Memory B cell (primary cell): ENCODE results near the gene LY6G5B.
"Not testable (repeated sequence)": the region's sequence is repeated elsewhere in the genome, so short reads cannot be mapped to it uniquely, and the experiment has no call there.

Experiments
- ATAC-seq: fragments of 150-1000 bp; cut with Tn5 transposase; 2 replicates; pipeline ENCODE4 v1.10.0; 2021; ENCODE audit warnings: low read depth, mild to moderate bottlenecking, moderate library complexity
- DNase-seq, 2 donors: peaks; one replicate each; pipeline ENCODE4 v3.0.0; 2022; ENCODE audit warnings: low spot score in 2 of 2
- H3K27ac Mint-ChIP-seq: one replicate; pipeline ENCODE4 v1.8.0; 2022; ENCODE audit warnings: mild to moderate bottlenecking, moderate library complexity, mixed read lengths
- H3K27me3 Mint-ChIP-seq: one replicate; pipeline ENCODE4 v1.8.0; 2022; ENCODE audit warnings: mixed read lengths
- H3K36me3 Mint-ChIP-seq: one replicate; pipeline ENCODE4 v1.8.0; 2022; ENCODE audit warnings: mild to moderate bottlenecking, mixed read lengths
- H3K4me1 Mint-ChIP-seq: one replicate; pipeline ENCODE4 v1.8.0; 2022; ENCODE audit warnings: mixed read lengths
- H3K4me3 Mint-ChIP-seq: one replicate; pipeline ENCODE4 v1.8.0; 2022; ENCODE audit warnings: mild to moderate bottlenecking, moderate library complexity, mixed read lengths
- H3K9me3 Mint-ChIP-seq: one replicate; pipeline ENCODE4 v1.8.0; 2022; ENCODE audit warnings: mixed read lengths

LY6G5B gene

GRCh38 chr6:31702819-31703716 lies 33.3 kb downstream of the LY6G5B start, which contains the start of gene ABHD16A:
Gene ABHD16A (minus strand): TSS chr6:31703324. CDS start chr6:31703281, 43 bp downstream.
- H3K4me3 Mint-ChIP-seq = peak within 1 kb of the TSS; percentile 99
- DNase-seq = peak; percentile 93 to 95
- ATAC-seq = peak; percentile 95
- H3K9me3 Mint-ChIP-seq = no peaks in the 10 kb centered on the region
- no peaks in the 10 kb centered on the region for H3K27me3 Mint-ChIP-seq
- no peaks in the 10 kb centered on the region for H3K36me3 Mint-ChIP-seq
- H3K27ac Mint-ChIP-seq = peak within 1 kb of the TSS; percentile 97
- H3K4me1 Mint-ChIP-seq = peaks cover 17% of the 10 kb centered on the region

- H3K36me3 Mint-ChIP-seq = no peaks in the 10 kb centered on the region
- no peaks in the 10 kb centered on the region for H3K27me3 Mint-ChIP-seq
- H3K4me3 Mint-ChIP-seq = no peak overlapping the region
- H3K27ac Mint-ChIP-seq = no peak overlapping the region
- no peaks in the 10 kb centered on the region for H3K9me3 Mint-ChIP-seq
- ATAC-seq = no peak
- no peak for DNase-seq
- peaks cover 22% of the 10 kb centered on the region for H3K4me1 Mint-ChIP-seq
Observed at GRCh38 chr6:31705931-31706330, 36.2 kb downstream of the LY6G5B start.

GRCh38 chr6:31706599-31706998 lies 36.8 kb downstream of the LY6G5B start, which contains the start of gene LY6G6F:
Gene LY6G6F (plus strand): TSS chr6:31706866. CDS start chr6:31706907, 41 bp downstream.
- Mint-ChIP-seq H3K27ac (no peak within 1 kb of the TSS), H3K36me3 (no peaks in the 10 kb centered on the region), H3K4me1 (peaks cover 19% of the 10 kb centered on the region), H3K9me3 (no peaks in the 10 kb centered on the region), H3K4me3 (no peak within 1 kb of the TSS), H3K27me3 (no peaks in the 10 kb centered on the region)
- ATAC-seq (no peak), DNase-seq (no peak)

- H3K9me3 Mint-ChIP-seq = no peaks in the 10 kb centered on the region
- DNase-seq (no peak), ATAC-seq (no peak)
- H3K4me3 Mint-ChIP-seq = no peak overlapping the region
- H3K27ac Mint-ChIP-seq = no peak overlapping the region
- H3K4me1 Mint-ChIP-seq = peaks cover 14% of the 10 kb centered on the region
- H3K36me3 Mint-ChIP-seq = no peaks in the 10 kb centered on the region
- no peaks in the 10 kb centered on the region for H3K27me3 Mint-ChIP-seq
Observed at GRCh38 chr6:31707701-31708100, 37.9 kb downstream of the LY6G5B start.

GRCh38 chr6:31708224-31708623 lies 38.4 kb downstream of the LY6G5B start:
- H3K36me3 Mint-ChIP-seq = no peaks in the 10 kb centered on the region
- ATAC-seq (no peak), DNase-seq (no peak)
- no peak overlapping the region for H3K4me3 Mint-ChIP-seq
- no peak overlapping the region for H3K27ac Mint-ChIP-seq
- no peaks in the 10 kb centered on the region for H3K27me3 Mint-ChIP-seq
- H3K4me1 Mint-ChIP-seq = peaks cover 14% of the 10 kb centered on the region
- no peaks in the 10 kb centered on the region for H3K9me3 Mint-ChIP-seq

GRCh38 chr6:31709157-31709556 lies 39.4 kb downstream of the LY6G5B start:
- ATAC-seq, H3K27me3 Mint-ChIP-seq, H3K9me3 Mint-ChIP-seq, H3K4me3 Mint-ChIP-seq, DNase-seq, H3K36me3 Mint-ChIP-seq, H3K27ac Mint-ChIP-seq: not testable (repeated sequence)
- peaks cover 12% of the 10 kb centered on the region for H3K4me1 Mint-ChIP-seq

GRCh38 chr6:31710523-31711219 lies 40.9 kb downstream of the LY6G5B start:
- no peak for ATAC-seq
- peak overlapping the region; percentile 52 for H3K4me3 Mint-ChIP-seq
- H3K36me3 Mint-ChIP-seq = no peaks in the 10 kb centered on the region
- no peaks in the 10 kb centered on the region for H3K27me3 Mint-ChIP-seq
- no peak overlapping the region for H3K27ac Mint-ChIP-seq
- no peak for DNase-seq
- H3K9me3 Mint-ChIP-seq = no peaks in the 10 kb centered on the region
- peaks cover 12% of the 10 kb centered on the region for H3K4me1 Mint-ChIP-seq

- no peak overlapping the region for H3K27ac Mint-ChIP-seq
Observed at GRCh38 chr6:31711233-31711632, 41.5 kb downstream of the LY6G5B start.

GRCh38 chr6:31712296-31712695 lies 42.5 kb downstream of the LY6G5B start:
- Mint-ChIP-seq H3K27me3 (no peaks in the 10 kb centered on the region), H3K4me1 (peaks cover 12% of the 10 kb centered on the region), H3K4me3 (no peak overlapping the region), H3K27ac (no peak overlapping the region), H3K9me3 (no peaks in the 10 kb centered on the region), H3K36me3 (no peaks in the 10 kb centered on the region)
- DNase-seq (peak in 1 of 2 donors; percentile 30), ATAC-seq (peak; percentile 98)

More at GRCh38 chr6:31711233-31711632, 41.5 kb downstream of the LY6G5B start:
- Mint-ChIP-seq H3K36me3 (no peaks in the 10 kb centered on the region), H3K4me1 (peaks cover 12% of the 10 kb centered on the region), H3K27me3 (no peaks in the 10 kb centered on the region), H3K4me3 (no peak overlapping the region), H3K9me3 (no peaks in the 10 kb centered on the region)
- no peak for ATAC-seq
- no peak for DNase-seq

- no peaks in the 10 kb centered on the region for H3K27me3 Mint-ChIP-seq
- ATAC-seq (no peak), DNase-seq (no peak)
- H3K4me1 Mint-ChIP-seq = peaks cover 12% of the 10 kb centered on the region
- no peaks in the 10 kb centered on the region for H3K9me3 Mint-ChIP-seq
- H3K4me3 Mint-ChIP-seq = no peak overlapping the region
- no peak overlapping the region for H3K27ac Mint-ChIP-seq
- H3K36me3 Mint-ChIP-seq = no peaks in the 10 kb centered on the region
Observed at GRCh38 chr6:31713465-31713864, 43.7 kb downstream of the LY6G5B start.

- ATAC-seq = no peak
- no peaks in the 10 kb centered on the region for H3K27me3 Mint-ChIP-seq
- DNase-seq = no peak
- H3K4me1 Mint-ChIP-seq = peaks cover 12% of the 10 kb centered on the region
- H3K36me3 Mint-ChIP-seq = no peaks in the 10 kb centered on the region
- no peak overlapping the region for H3K4me3 Mint-ChIP-seq
- H3K9me3 Mint-ChIP-seq = no peaks in the 10 kb centered on the region
- H3K27ac Mint-ChIP-seq = no peak overlapping the region
Observed at GRCh38 chr6:31713991-31714684, 44.4 kb downstream of the LY6G5B start.

- Mint-ChIP-seq H3K27me3 (no peaks in the 10 kb centered on the region), H3K9me3 (no peaks in the 10 kb centered on the region), H3K4me3 (no peak within 1 kb of the TSS), H3K4me1 (peaks cover 12% of the 10 kb centered on the region), H3K36me3 (no peaks in the 10 kb centered on the region), H3K27ac (no peak within 1 kb of the TSS)
- DNase-seq (no peak), ATAC-seq (no peak)
Observed at GRCh38 chr6:31715022-31715958, 45.5 kb downstream of the LY6G5B start, which contains the start of gene LY6G6D. Gene LY6G6D (plus strand): TSS chr6:31715348. CDS start chr6:31715356, 8 bp downstream.
